Activated B cell treated with CpG ODN at 0.5 μM for 24 hours (primary cell): ENCODE data around the gene PACRG. TPM values are rescaled to one million over a fixed set of nuclear protein-coding genes. Genes with fewer than 3 reads are reported as not detected.

Source experiments
- ATAC-seq: fragments of 200-7000 bp; cut with Tn5 transposase; one replicate; pipeline ENCODE4 v1.10.0; 2021; ENCODE audit warnings: low read depth, mild to moderate bottlenecking, moderate library complexity
- CTCF ChIA-PET: fragments of 350-600 bp; sonication (Branson Sonifier 250); formaldehyde crosslinking; loops from one replicate; lab custom pipeline; 2021; ENCODE audit warnings: antibody characterized with exemption; lab: Charles Lee
- POLR2A ChIA-PET: fragments of 350-600 bp; sonication (Branson Sonifier 250); formaldehyde crosslinking; loops from one replicate; lab custom pipeline; 2021; ENCODE audit warnings: antibody characterized with exemption; lab: Charles Lee
- DNase-seq: peaks from one replicate; pipeline ENCODE4 v3.0.0; 2022
- H3K27ac Mint-ChIP-seq: one replicate; pipeline ENCODE4 v1.8.0; 2020; ENCODE audit warnings: mixed read lengths
- H3K27me3 Mint-ChIP-seq: one replicate; pipeline ENCODE4 v1.8.0; 2021; ENCODE audit warnings: mixed read lengths
- H3K36me3 Mint-ChIP-seq: one replicate; pipeline ENCODE4 v1.8.0; 2021; ENCODE audit warnings: low read depth, mixed read lengths
- H3K4me1 Mint-ChIP-seq: one replicate; pipeline ENCODE4 v1.8.0; 2021; ENCODE audit warnings: mixed read lengths
- H3K4me3 Mint-ChIP-seq: one replicate; pipeline ENCODE4 v1.8.0; 2020; ENCODE audit warnings: mild to moderate bottlenecking, mixed read lengths
- H3K9me3 Mint-ChIP-seq: one replicate; pipeline ENCODE4 v1.8.0; 2020; ENCODE audit warnings: mixed read lengths
- CTCF ChIP-seq: fragments of 200-600 bp; IDR thresholded peaks from one replicate; pipeline ENCODE4 v1.8.0; 2022; ENCODE audit warnings: antibody characterized with exemption, mild to moderate bottlenecking
- intact Hi-C: fragments of 100-400 bp; cut with micrococcal nuclease; formaldehyde crosslinking; loops from one replicate; pipeline ENCODE4 v1.15.1; 2024
- total RNA-seq: library from RNA; stranded (reverse); gene quantifications from 2 replicates; pipeline ENCODE4 v1.2.3, GENCODE V29; 2022

The PACRG gene
- total RNA-seq, 1 donor from 2014 or later, result not detected

- H3K4me1 Mint-ChIP-seq, result no peaks in the 10 kb centered on the region
- TF ChIP-seq CTCF, result no peak
- H3K36me3 Mint-ChIP-seq, result no peaks in the 10 kb centered on the region
- POLR2A ChIA-PET, result interaction anchor here (0.7 kb wide), 1 partner anchor 65 kb away, joined by 3 read pairs; no protein-coding TSS in a partner anchor
- intact Hi-C loops, result no loop called here
- H3K9me3 Mint-ChIP-seq, result no peaks in the 10 kb centered on the region
- no peak overlapping the region for H3K27ac Mint-ChIP-seq
- no peaks in the 10 kb centered on the region for H3K27me3 Mint-ChIP-seq
- DNase-seq (no peak), ATAC-seq (no peak)
- CTCF ChIA-PET, result no interaction called here
- H3K4me3 Mint-ChIP-seq, result no peak overlapping the region
Observed at GRCh38 chr6:162700966-162701365, 26.8 kb upstream of the PACRG start.

GRCh38 chr6:162701551-162701950 is 26.2 kb upstream of the PACRG start:
- Mint-ChIP-seq H3K4me1 (peaks cover 5% of the 10 kb centered on the region), H3K4me3 (no peak overlapping the region), H3K27ac (no peak overlapping the region), H3K27me3 (no peaks in the 10 kb centered on the region), H3K36me3 (no peaks in the 10 kb centered on the region), H3K9me3 (no peaks in the 10 kb centered on the region)
- DNase-seq (no peak), ATAC-seq (no peak)
- no peak for TF ChIP-seq CTCF
- intact Hi-C loops, result no loop called here
- ChIA-PET CTCF (no interaction called here), POLR2A (interaction anchor here (0.7 kb wide), 1 partner anchor 64 kb away, joined by 3 read pairs; no protein-coding TSS in a partner anchor)

GRCh38 chr6:162702446-162702845 is 25.3 kb upstream of the PACRG start:
- ChIA-PET POLR2A (no interaction called here), CTCF (no interaction called here)
- intact Hi-C loops, result no loop called here
- no peak for TF ChIP-seq CTCF
- H3K27ac Mint-ChIP-seq, result no peak overlapping the region
- no peaks in the 10 kb centered on the region for H3K9me3 Mint-ChIP-seq
- H3K36me3 Mint-ChIP-seq, result no peaks in the 10 kb centered on the region
- no peaks in the 10 kb centered on the region for H3K27me3 Mint-ChIP-seq
- no peak overlapping the region for H3K4me3 Mint-ChIP-seq
- ATAC-seq (no peak), DNase-seq (no peak)
- peaks cover 6% of the 10 kb centered on the region for H3K4me1 Mint-ChIP-seq

- POLR2A ChIA-PET, result no interaction called here
- DNase-seq (no peak), ATAC-seq (no peak)
- Mint-ChIP-seq H3K27me3 (no peaks in the 10 kb centered on the region), H3K27ac (no peak overlapping the region), H3K4me3 (no peak overlapping the region), H3K4me1 (peaks cover 6% of the 10 kb centered on the region), H3K36me3 (no peaks in the 10 kb centered on the region), H3K9me3 (no peaks in the 10 kb centered on the region)
- CTCF ChIA-PET, result no interaction called here
- TF ChIP-seq CTCF, result no peak
- intact Hi-C loops, result no loop called here
Observed at GRCh38 chr6:162704001-162704400, 23.8 kb upstream of the PACRG start.

GRCh38 chr6:162705736-162706135 is 22.0 kb upstream of the PACRG start:
- no peaks in the 10 kb centered on the region for H3K36me3 Mint-ChIP-seq
- peaks cover 6% of the 10 kb centered on the region for H3K4me1 Mint-ChIP-seq
- no peaks in the 10 kb centered on the region for H3K27me3 Mint-ChIP-seq
- CTCF ChIA-PET, result no interaction called here
- H3K4me3 Mint-ChIP-seq, result no peak overlapping the region
- intact Hi-C loops, result no loop called here
- POLR2A ChIA-PET, result interaction anchor here (0.6 kb wide), 1 partner anchor 1010 kb away, joined by 3 read pairs; no protein-coding TSS in a partner anchor
- H3K27ac Mint-ChIP-seq, result no peak overlapping the region
- DNase-seq (no peak), ATAC-seq (no peak)
- H3K9me3 Mint-ChIP-seq, result no peaks in the 10 kb centered on the region
- TF ChIP-seq CTCF, result no peak
